GM12864 (cell line): ENCODE measurements around the gene CLNK.

ENCODE experiments used
- DNase-seq: peaks from one replicate; pipeline ENCODE4 v3.0.0-alpha.2; 2011; ENCODE audit warnings: low read depth
- H3K4me3 ChIP-seq: 2 replicates; pipeline ENCODE4 v1.5.1; 2011; ENCODE audit warnings: mild to moderate bottlenecking, low read depth, low read length, control low read depth
- TF ChIP-seq, protein P1 (sequence below): IDR thresholded peaks from 2 replicates; pipeline ENCODE4 v1.5.1; 2011; ENCODE audit warnings: low read depth, mild to moderate bottlenecking, moderate library complexity, low read length, control low read depth, inconsistent platforms; ENCODE audit errors: missing control alignments

Gene CLNK

DNA sequence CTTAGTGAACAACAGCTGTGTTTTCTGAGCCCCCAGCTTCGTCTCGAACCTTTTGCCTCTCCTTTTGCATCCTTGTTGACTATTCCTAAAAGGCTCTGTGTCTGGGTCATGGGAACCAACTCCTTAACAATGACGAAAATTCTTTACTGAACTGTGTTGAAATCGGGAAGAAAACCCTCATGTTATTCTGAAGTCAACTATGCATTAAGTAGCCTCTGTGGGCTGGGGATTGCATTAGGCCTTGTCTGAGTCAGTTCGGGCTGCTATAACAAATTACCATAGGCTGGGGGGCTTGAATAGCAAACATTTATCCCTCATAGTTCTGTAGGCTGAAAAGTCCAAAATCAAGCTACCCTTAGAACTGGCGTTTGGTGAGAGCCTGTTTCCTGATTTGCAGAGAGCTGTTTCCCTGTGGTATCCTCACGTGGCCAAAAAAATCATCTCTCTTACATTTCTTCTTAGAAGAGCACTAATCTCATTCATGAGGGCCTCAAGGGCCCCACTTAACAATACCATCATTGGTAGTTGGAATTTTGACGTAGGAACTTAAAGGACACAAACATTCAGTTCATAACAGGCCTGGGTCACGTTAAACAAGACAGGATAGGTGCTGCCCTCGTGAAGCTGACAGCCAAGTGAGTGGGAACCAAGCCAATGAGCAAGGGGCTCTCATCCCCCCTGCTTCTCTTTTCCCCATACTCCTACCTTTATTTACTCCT, 75.9 kb downstream of the CLNK start:
- TF ChIP-seq, protein P1, sequence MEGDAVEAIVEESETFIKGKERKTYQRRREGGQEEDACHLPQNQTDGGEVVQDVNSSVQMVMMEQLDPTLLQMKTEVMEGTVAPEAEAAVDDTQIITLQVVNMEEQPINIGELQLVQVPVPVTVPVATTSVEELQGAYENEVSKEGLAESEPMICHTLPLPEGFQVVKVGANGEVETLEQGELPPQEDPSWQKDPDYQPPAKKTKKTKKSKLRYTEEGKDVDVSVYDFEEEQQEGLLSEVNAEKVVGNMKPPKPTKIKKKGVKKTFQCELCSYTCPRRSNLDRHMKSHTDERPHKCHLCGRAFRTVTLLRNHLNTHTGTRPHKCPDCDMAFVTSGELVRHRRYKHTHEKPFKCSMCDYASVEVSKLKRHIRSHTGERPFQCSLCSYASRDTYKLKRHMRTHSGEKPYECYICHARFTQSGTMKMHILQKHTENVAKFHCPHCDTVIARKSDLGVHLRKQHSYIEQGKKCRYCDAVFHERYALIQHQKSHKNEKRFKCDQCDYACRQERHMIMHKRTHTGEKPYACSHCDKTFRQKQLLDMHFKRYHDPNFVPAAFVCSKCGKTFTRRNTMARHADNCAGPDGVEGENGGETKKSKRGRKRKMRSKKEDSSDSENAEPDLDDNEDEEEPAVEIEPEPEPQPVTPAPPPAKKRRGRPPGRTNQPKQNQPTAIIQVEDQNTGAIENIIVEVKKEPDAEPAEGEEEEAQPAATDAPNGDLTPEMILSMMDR: no peak
- no peak overlapping the region for H3K4me3 ChIP-seq
- no peak for DNase-seq

DNA sequence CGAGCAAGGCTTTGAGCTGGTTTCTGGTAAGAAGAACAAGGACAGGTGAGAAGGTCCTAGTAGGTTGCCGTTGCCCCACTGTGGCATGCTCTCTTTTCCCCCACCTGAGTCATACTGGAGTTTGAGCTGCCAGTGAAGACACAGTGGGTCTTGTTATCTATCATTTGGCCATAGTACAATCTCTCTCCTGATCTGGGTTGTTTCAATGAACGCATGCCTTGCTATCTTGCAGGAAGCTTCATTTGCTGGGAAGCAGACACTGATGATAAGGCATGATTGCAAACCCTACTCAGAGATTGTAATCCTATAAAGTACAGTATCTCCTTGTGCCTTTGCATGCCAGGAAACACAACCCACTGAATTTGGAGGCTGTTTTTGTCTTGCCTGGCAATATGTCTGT, 77.4 kb downstream of the CLNK start:
- H3K4me3 ChIP-seq: no peak overlapping the region
- DNase-seq: no peak
- TF ChIP-seq, protein P1: no peak

DNA sequence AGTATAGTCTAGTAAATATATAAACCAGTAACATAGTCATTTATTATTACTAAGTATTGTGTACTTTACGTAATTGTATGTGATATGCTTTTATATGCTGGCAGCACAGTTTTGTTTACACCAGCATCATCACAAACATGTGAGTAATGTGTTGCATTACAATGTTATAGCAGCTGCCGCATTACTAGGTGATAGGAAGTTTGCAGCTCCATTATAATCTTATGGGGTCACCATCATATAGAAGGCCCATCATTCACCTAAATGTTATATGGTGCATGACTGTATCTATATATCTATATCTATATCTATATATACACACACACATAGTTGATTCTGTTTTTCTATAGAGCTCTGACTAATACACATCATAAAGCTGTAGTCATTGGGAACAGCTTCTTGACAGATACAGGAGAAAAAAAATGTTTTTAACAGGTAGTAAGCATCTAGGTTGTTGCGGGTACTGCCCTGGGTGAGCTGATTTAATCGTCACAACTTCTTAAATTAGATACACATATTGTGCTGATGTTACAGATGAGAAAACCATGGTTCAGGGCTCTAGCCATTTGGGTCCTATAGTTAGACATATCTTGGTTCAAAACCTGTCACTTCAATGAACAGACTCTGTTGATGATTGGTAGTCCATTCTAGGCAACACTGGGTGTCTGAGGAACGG, 77.9 kb downstream of the CLNK start:
- TF ChIP-seq, protein P1: no peak
- H3K4me3 ChIP-seq: no peak overlapping the region

DNA sequence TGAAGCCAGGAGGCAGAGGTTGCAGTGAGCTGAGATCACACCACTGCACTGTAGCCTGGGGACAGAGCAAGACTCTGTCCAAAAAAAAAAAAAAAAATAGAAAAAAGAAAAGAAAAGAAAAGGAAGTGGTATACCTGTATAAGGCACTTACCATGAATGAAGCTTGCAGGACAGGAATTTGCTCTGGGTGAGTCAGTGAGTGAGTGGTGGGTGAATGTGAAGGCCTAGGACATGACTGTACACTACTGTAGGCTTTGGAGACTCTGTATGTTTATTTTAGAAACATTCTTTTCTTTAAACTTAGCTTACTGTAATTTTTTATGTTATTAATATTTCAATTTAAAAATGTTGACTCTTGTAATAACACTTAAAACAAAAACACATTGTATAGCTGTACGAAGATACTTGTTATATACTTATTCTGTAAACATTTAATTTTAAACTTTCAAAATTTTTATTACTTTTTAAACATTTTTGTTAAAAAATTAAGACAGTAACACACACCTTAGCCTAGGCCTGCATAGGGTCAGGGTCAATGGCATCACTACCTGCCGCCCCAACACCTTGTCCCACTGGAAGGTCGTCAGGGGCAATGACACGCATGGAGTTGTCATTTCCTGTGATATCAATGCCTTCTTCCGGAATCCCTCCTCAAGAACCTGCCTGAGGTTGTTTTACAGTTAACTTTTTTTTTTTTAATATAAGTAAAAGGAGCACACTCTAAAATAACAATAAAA, 78.7 kb downstream of the CLNK start:
- TF ChIP-seq, protein P1: no peak
- H3K4me3 ChIP-seq: no peak overlapping the region
- DNase-seq: no peak

More for the DNA sequence above, 77.9 kb downstream of the CLNK start:
- no peak for DNase-seq

GRCh38 chr4:10605031-10605430, 79.5 kb downstream of the CLNK start:
- no peak for DNase-seq
- H3K4me3 ChIP-seq: no peak overlapping the region
- TF ChIP-seq, protein P1: no peak

- no peak for DNase-seq
- H3K4me3 ChIP-seq: no peak overlapping the region
- TF ChIP-seq, protein P1: no peak
Measured at GRCh38 chr4:10599574-10599973, 85.0 kb downstream of the CLNK start.
